Measurements from ENCODE around the gene STUM. TPM values are rescaled to one million over a fixed set of nuclear protein-coding genes. Genes with fewer than 3 reads are reported as not detected.

Gene STUM
- total RNA-seq, 5 donors from 2014 or later (not counting 1 experiment from before 2014, with no cell fraction given): 0.10 TPM; not detected in 4

DNA sequence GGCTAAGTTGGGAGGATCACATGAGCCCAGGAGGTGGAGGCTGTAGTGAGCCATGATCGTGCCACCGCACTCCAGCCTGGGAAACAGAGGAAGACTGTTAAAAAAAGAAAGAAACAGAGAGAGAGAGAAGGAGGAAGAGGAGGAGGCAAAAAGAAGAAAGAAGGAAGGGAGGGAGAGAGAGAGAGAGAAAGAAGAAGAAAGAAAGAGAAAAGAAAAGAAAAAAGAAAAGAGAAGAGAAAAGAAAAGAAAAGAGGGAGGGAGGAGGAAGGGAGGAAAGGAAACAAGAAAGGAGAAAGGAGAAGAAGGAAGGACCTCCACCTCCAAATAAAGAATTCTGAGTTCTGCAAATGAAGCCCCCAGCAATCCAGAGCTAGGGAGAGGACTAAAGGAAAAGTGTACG is 82.0 kb downstream of the STUM start:
- Mint-ChIP-seq H3K9me3 (no peaks in the 10 kb centered on the region), H3K27ac (peak overlapping the region; percentile 55 to 68), H3K4me1 (peaks cover 49 to 72% (median 63%) of the 10 kb centered on the region in 3 donors), H3K4me3 (no peak overlapping the region), H3K27me3 (peaks cover 0 to 2% of the 10 kb centered on the region in 2 donors), H3K36me3 (peaks cover 44% of the 10 kb centered on the region)
- no peak for ATAC-seq (replicated peaks in 1 of 4)
- no peaks in the 10 kb centered on the region for H3K9me3 ChIP-seq
- peaks cover 0 to 4% of the 10 kb centered on the region in 2 experiments for H3K27me3 ChIP-seq (replicated peaks in 1 of 2; ENCODE audit: control insufficient read depth in 2 of 2, extremely low read depth in 1 of 2, insufficient read depth in 2 of 2, low read length in 1 of 2)
- CTCF ChIA-PET: interaction anchor here (0.7 to 1.4 kb wide), 3 partner anchors 57 to 196 kb away, joined by 3 to 6 read pairs (median 4); no protein-coding TSS in a partner anchor
- no peak overlapping the region for H3K4me3 ChIP-seq (ENCODE audit: control insufficient read depth in 1 of 2, extremely low read depth in 1 of 2, low read length in 1 of 2)
- peaks cover 24 to 45% of the 10 kb centered on the region in 2 experiments for H3K4me1 ChIP-seq (ENCODE audit: control insufficient read depth in 1 of 2, extremely low read depth in 1 of 2, insufficient read depth in 2 of 2, low read length in 2 of 2)
- WGBS (ENCODE audit: insufficient coverage): no CpG with 5 or more reads among the region's 3 CpGs
- H3K36me3 ChIP-seq (ENCODE audit: control insufficient read depth in 2 of 2, extremely low read depth in 1 of 2, insufficient read depth in 1 of 2, low read length in 1 of 2): peaks cover 5 to 48% of the 10 kb centered on the region in 2 donors
- no peak for DNase-seq
- no peak overlapping the region for H3K27ac ChIP-seq (ENCODE audit: low read length)
- POLR2A ChIA-PET: interaction anchor here in 1 of 2 donors (0.7 kb wide), 1 partner anchor 37 kb away, joined by 7 read pairs; no protein-coding TSS in a partner anchor

GRCh38 chr1:226631229-226632000 is 82.9 kb downstream of the STUM start:
- DNase-seq: no peak
- Histone ChIP-seq H3K4me3 (ENCODE audit: control insufficient read depth in 1 of 2, extremely low read depth in 1 of 2, low read length in 1 of 2) (no peak overlapping the region), H3K27me3 (replicated peaks in 1 of 2; ENCODE audit: control insufficient read depth in 2 of 2, extremely low read depth in 1 of 2, insufficient read depth in 2 of 2, low read length in 1 of 2) (no peaks in the 10 kb centered on the region), H3K27ac (ENCODE audit: low read length) (no peak overlapping the region), H3K9me3 (no peaks in the 10 kb centered on the region), H3K36me3 (ENCODE audit: control insufficient read depth in 2 of 2, extremely low read depth in 1 of 2, insufficient read depth in 1 of 2, low read length in 1 of 2) (peaks cover 9 to 56% of the 10 kb centered on the region in 2 donors), H3K4me1 (ENCODE audit: control insufficient read depth in 1 of 2, extremely low read depth in 1 of 2, insufficient read depth in 2 of 2, low read length in 2 of 2) (peaks cover 28 to 46% of the 10 kb centered on the region in 2 experiments)
- WGBS (ENCODE audit: insufficient coverage): 89% methylated on average over 8 of the region's 10 CpGs
- H3K4me3 Mint-ChIP-seq: no peak overlapping the region
- no peaks in the 10 kb centered on the region for H3K27me3 Mint-ChIP-seq
- H3K4me1 Mint-ChIP-seq: peaks cover 52 to 71% (median 64%) of the 10 kb centered on the region in 3 donors
- ChIA-PET POLR2A (no interaction called here), CTCF (interaction anchor here (0.7 to 1.4 kb wide), 4 partner anchors 56 to 195 kb away, joined by 3 to 6 read pairs (median 4); no protein-coding TSS in a partner anchor)
- H3K9me3 Mint-ChIP-seq: no peaks in the 10 kb centered on the region
- no peak for ATAC-seq (replicated peaks in 1 of 4)
- peaks cover 44% of the 10 kb centered on the region for H3K36me3 Mint-ChIP-seq
- H3K27ac Mint-ChIP-seq: peak overlapping the region; percentile 48 to 65

- H3K36me3 ChIP-seq (ENCODE audit: control insufficient read depth in 2 of 2, extremely low read depth in 1 of 2, insufficient read depth in 1 of 2, low read length in 1 of 2): peaks cover 9 to 65% of the 10 kb centered on the region in 2 donors
- no peaks in the 10 kb centered on the region for H3K9me3 ChIP-seq
- POLR2A ChIA-PET: interaction anchor here in 1 of 2 donors (0.6 kb wide), 1 partner anchor 107 kb away, joined by 4 read pairs; no protein-coding TSS in a partner anchor
- H3K27ac ChIP-seq (ENCODE audit: low read length): peak overlapping the region; percentile 52
- H3K4me1 ChIP-seq (ENCODE audit: control insufficient read depth in 1 of 2, extremely low read depth in 1 of 2, insufficient read depth in 2 of 2, low read length in 2 of 2): peaks cover 31 to 48% of the 10 kb centered on the region in 2 experiments
- Mint-ChIP-seq H3K36me3 (peaks cover 48% of the 10 kb centered on the region), H3K27me3 (no peaks in the 10 kb centered on the region), H3K27ac (peak overlapping the region; percentile 87 to 88), H3K4me3 (peak overlapping the region in 1 of 3 donors; percentile 35), H3K9me3 (no peaks in the 10 kb centered on the region), H3K4me1 (peaks cover 54 to 74% (median 65%) of the 10 kb centered on the region in 3 donors)
- no peak overlapping the region for H3K4me3 ChIP-seq (ENCODE audit: control insufficient read depth in 1 of 2, extremely low read depth in 1 of 2, low read length in 1 of 2)
- CTCF ChIA-PET: interaction anchor here in 1 of 2 donors (1.4 to 4.2 kb wide), 3 partner anchors 55 to 196 kb away, joined by 4 to 26 read pairs (median 11); no protein-coding TSS in a partner anchor
- WGBS (ENCODE audit: insufficient coverage): 94% methylated on average over 6 of the region's 9 CpGs
- H3K27me3 ChIP-seq (replicated peaks in 1 of 2; ENCODE audit: control insufficient read depth in 2 of 2, extremely low read depth in 1 of 2, insufficient read depth in 2 of 2, low read length in 1 of 2): no peaks in the 10 kb centered on the region
- DNase-seq (peak in 1 of 35 experiments; percentile 24), ATAC-seq (replicated peaks in 1 of 4) (no peak)
These were observed 83.8 kb downstream of the STUM start for GRCh38 chr1:226632169-226632879.

DNA sequence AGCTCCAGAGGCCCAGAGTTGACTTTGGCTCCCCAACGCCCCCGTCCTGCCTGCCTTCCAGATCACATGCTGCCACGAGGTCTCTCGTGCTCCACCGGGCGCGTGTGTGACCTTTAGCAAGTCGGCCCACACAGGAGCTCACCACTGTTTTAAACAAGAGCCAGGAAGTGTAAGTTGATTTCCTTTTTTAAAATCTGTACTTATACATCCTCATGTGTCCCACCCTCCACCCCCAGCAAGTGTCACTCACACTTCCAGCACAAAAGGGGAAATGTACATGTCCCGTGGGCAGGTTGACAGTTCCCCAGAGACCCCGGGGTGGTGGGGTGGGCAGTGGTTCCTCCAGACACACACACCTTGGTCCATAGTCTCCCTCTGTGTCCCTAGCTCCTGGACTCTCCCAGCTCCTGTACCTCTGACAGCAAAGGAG is 84.4 kb downstream of the STUM start:
- Histone ChIP-seq H3K27ac (ENCODE audit: low read length) (peak overlapping the region; percentile 52), H3K9me3 (no peaks in the 10 kb centered on the region), H3K4me1 (ENCODE audit: control insufficient read depth in 1 of 2, extremely low read depth in 1 of 2, insufficient read depth in 2 of 2, low read length in 2 of 2) (peaks cover 31 to 54% of the 10 kb centered on the region in 2 experiments), H3K4me3 (ENCODE audit: control insufficient read depth in 1 of 2, extremely low read depth in 1 of 2, low read length in 1 of 2) (no peak overlapping the region), H3K36me3 (ENCODE audit: control insufficient read depth in 2 of 2, extremely low read depth in 1 of 2, insufficient read depth in 1 of 2, low read length in 1 of 2) (peaks cover 9 to 72% of the 10 kb centered on the region in 2 donors), H3K27me3 (replicated peaks in 1 of 2; ENCODE audit: control insufficient read depth in 2 of 2, extremely low read depth in 1 of 2, insufficient read depth in 2 of 2, low read length in 1 of 2) (no peaks in the 10 kb centered on the region)
- DNase-seq (peak in 1 of 35 experiments; percentile 24), ATAC-seq (replicated peaks in 1 of 4) (no peak)
- ChIA-PET CTCF (interaction anchor here (0.5 to 4.2 kb wide), 4 partner anchors 54 to 195 kb away, joined by 3 to 26 read pairs (median 16); no protein-coding TSS in a partner anchor), POLR2A (interaction anchor here in 1 of 2 donors (0.6 kb wide), 1 partner anchor 107 kb away, joined by 4 read pairs; no protein-coding TSS in a partner anchor)
- Mint-ChIP-seq H3K4me3 (peak overlapping the region in 1 of 3 donors; percentile 92), H3K27ac (peak overlapping the region; percentile 87 to 88), H3K9me3 (no peaks in the 10 kb centered on the region), H3K4me1 (peaks cover 54 to 69% (median 65%) of the 10 kb centered on the region in 3 donors), H3K27me3 (no peaks in the 10 kb centered on the region), H3K36me3 (peaks cover 51% of the 10 kb centered on the region)
- 33% methylated on average over 8 of the region's 10 CpGs for WGBS (ENCODE audit: insufficient coverage)

GRCh38 chr1:226633541-226634165 is 85.1 kb downstream of the STUM start:
- ChIA-PET POLR2A (interaction anchor here in 1 of 2 donors (0.6 to 0.8 kb wide), 2 partner anchors 21 to 93 kb away, joined by 3 read pairs; no protein-coding TSS in a partner anchor), CTCF (interaction anchor here (0.5 to 4.2 kb wide), 7 partner anchors 54 to 194 kb away, joined by 3 to 26 read pairs (median 5); no protein-coding TSS in a partner anchor)
- Histone ChIP-seq H3K4me1 (ENCODE audit: control insufficient read depth in 1 of 2, extremely low read depth in 1 of 2, insufficient read depth in 2 of 2, low read length in 2 of 2) (peaks cover 31 to 59% of the 10 kb centered on the region in 2 experiments), H3K27me3 (replicated peaks in 1 of 2; ENCODE audit: control insufficient read depth in 2 of 2, extremely low read depth in 1 of 2, insufficient read depth in 2 of 2, low read length in 1 of 2) (no peaks in the 10 kb centered on the region), H3K4me3 (ENCODE audit: control insufficient read depth in 1 of 2, extremely low read depth in 1 of 2, low read length in 1 of 2) (peak overlapping the region in 1 of 2 donors; percentile 35), H3K9me3 (no peaks in the 10 kb centered on the region), H3K27ac (ENCODE audit: low read length) (peak overlapping the region; percentile 56), H3K36me3 (ENCODE audit: control insufficient read depth in 2 of 2, extremely low read depth in 1 of 2, insufficient read depth in 1 of 2, low read length in 1 of 2) (peaks cover 9 to 79% of the 10 kb centered on the region in 2 donors)
- H3K27me3 Mint-ChIP-seq: no peaks in the 10 kb centered on the region
- peaks cover 54% of the 10 kb centered on the region for H3K36me3 Mint-ChIP-seq
- ATAC-seq (replicated peaks in 1 of 4): peak in 3 of 4 experiments; percentile 4 to 28 (median 5)
- no peaks in the 10 kb centered on the region for H3K9me3 Mint-ChIP-seq
- peaks cover 58 to 69% (median 67%) of the 10 kb centered on the region in 3 donors for H3K4me1 Mint-ChIP-seq
- peak in 1 of 35 experiments; percentile 23 for DNase-seq
- peak overlapping the region in 1 of 3 donors; percentile 92 for H3K4me3 Mint-ChIP-seq
- peak overlapping the region; percentile 87 to 88 for H3K27ac Mint-ChIP-seq
- WGBS (ENCODE audit: insufficient coverage): 45% methylated on average over 4 of the region's 7 CpGs
